Stimulated activated CD8-positive, alpha-beta memory T cell treated with anti-CD3 and anti-CD28 coated beads, Interleukin-12 subunit alpha, Interleukin-12 subunit beta, amount 100 ng/mL, for 4 hours (primary cell): Measurements from ENCODE around the gene BSPRY.

Source experiments
- DNase-seq: peaks from one replicate; pipeline ENCODE4 v3.0.0-alpha.2; 2020; ENCODE audit warnings: low read depth

The BSPRY gene

DNA sequence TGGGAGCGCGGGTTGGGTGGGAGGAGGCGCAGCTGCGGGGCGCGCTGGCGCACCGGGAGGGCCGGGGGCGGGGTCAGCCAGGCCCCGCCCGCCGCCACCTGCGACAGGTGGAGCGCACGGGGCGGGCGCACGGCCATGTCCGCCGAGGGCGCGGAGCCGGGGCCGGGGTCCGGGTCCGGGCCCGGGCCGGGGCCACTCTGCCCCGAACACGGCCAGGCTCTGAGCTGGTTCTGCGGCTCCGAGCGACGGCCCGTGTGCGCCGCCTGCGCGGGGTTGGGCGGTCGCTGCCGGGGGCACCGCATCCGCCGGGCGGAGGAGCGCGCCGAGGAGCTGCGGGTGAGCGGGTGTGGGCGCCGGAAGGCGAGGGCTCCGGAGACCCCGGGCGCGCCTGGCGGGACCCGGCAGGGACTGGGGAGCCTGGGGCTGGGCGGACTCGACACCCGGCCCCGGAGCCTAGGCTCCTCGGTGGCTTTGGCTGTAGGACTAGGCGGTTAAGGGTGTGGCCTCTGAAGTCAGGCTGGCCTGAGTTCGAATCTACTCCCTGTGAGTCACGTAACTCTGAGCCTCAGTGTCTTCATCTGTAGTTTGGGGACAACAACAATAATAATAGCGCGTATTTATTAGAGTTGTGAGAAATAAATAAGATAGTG, at the start of gene BSPRY:
Gene BSPRY, plus strand, starts transcription at position 97 of the 650 bp plus-strand sequence. Its CDS starts 39 bp downstream, at position 136.
- peak; percentile 10 for DNase-seq

GRCh38 chr9:113299800-113300292, 49.5 kb upstream of the BSPRY start:
- DNase-seq = no peak

- DNase-seq = no peak
Measured at GRCh38 chr9:113301548-113301947, 47.8 kb upstream of the BSPRY start.

GRCh38 chr9:113302792-113303418, 46.4 kb upstream of the BSPRY start, which contains the start of gene RNF183:
Gene RNF183, minus strand, starts transcription at chr9:113303376. Its CDS starts 5,192 bp downstream, at chr9:113298184.
- no peak for DNase-seq

GRCh38 chr9:113306566-113306965, 42.8 kb upstream of the BSPRY start:
- no peak for DNase-seq

DNA sequence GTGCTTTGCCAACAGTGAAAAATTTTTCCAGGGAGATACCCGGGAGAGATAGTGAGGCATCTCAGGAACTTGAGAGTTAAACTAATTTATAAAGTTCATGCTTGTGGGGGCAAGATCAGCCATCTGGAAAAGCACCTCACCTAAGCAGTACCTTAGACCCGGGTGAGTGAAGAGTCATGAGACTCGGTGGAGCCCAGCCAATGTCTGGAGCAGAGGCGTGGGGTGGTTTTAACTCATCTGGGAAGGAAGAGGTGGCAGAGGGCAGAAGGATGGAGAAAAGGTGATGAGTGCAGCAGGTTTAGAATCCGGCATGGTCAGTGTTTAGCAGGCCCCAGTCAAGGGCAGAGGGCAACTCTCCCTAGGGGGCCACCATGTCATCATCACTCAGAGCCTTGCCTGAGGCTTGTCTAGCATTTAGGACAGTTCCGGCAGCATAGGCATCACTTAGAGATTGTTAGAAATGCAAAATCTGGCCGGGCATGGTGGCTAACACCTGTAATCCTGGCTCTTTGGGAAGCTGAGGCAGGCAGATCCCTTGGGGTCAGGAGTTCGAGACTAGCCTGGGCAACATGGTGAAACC, 41.9 kb upstream of the BSPRY start:
- no peak for DNase-seq

DNA sequence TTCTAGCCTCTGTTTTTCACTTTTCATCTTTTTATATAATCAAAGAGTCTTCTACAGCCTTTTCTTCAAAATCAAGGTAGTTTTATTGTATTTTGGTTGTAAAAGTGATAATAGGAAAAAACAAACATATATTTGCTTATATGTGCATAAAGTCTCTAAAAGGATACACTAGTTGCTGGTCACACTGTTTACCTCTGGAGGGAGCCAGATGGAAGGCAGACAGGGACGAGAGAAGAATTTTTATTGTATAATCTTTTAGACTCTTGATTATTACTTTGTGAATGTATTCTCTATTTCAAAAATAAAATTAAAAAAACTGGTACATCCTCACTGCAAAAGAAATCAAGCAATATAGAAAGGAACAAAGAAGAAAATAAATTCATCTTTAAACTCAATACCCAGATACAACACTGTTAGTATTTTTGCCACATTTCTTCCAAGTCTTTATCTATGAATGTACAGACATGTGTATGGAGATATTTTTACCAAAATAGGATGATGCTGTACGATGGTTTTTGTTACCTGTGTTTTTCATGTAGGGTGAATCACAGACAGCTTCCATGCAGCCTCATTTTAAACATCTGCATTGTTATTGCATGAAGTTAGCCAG, 40.0 kb upstream of the BSPRY start:
- no peak for DNase-seq

- no peak for DNase-seq
Measured at GRCh38 chr9:113310538-113310937, 38.8 kb upstream of the BSPRY start.

GRCh38 chr9:113311961-113312360, 37.4 kb upstream of the BSPRY start:
- DNase-seq = no peak

DNA sequence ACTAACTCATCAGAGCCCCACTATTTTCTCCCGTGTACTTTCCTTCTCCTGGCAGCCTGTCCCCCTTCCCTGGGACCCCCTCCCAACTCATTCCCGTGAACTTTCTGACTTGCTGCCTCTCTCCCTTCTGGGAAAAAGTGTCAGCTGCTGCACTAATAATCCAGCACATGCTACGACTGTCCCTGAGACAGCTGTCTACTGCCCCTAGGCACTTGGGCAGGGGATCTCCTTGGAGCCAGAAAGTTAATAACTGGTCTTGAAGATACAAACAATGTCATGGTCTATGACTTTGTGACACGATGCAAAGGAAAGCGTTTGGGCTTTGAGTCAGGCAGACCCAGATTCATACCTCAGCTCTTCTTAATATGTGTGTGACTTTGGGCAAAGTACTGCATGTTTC, 36.1 kb upstream of the BSPRY start:
- no peak for DNase-seq

DNA sequence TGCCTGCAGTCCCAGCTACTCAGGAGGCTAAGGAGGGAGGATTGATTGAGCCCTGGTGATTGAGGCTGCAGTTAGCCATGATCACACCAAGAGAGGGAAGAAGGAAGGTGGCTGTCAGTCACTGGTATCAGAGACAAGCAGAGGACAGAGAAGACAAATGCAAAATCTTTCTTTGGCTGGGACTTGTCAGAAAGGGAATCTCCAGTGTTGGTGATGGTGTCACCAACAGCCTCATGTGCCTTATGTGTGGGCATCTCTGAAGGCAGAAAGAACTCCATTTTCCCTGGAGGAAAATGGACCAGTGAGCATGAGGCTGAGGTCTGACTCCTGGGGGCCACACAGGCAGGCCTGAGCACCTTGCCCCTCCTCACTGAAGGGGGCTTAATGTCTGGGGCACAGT, 34.1 kb upstream of the BSPRY start:
- no peak for DNase-seq

DNA sequence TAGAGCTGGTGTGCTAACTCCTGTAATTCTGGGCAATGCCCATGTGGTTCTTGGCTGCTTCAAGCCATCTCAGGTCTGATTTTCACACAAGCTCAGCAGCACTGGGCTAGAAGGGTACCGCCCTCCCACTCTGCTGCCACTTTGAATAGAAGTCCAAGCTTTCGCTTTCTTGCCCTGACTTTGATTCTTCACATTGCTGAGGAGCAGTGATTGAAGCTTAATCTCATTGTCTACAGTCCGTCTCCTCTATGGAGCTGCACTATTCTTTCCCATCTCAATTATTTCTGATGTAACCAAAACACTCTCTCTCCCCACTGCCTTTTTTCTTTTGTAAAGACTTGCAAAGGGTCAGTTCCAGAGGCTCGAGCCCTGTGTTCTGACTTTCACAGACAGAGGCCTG, 33.3 kb upstream of the BSPRY start:
- no peak for DNase-seq

DNA sequence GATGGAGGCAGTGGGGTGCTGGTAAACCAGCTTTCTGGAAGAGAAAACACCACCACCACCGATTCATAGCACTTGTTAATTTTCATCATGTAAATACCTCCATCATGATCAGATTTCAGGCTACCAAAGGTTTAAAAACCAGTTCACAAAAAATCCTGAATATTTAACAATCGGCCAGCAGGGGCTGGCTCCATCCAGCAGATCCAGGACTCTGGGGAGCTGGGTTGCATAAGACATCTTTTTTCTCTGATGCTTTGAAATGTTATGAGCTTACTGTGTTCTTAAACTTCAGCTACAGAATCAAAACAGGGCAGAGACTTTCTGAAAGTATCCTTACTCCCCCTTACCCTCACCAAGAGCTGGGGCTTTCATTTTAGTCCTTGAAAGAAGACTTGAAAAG, 31.6 kb upstream of the BSPRY start:
- no peak for DNase-seq

DNA sequence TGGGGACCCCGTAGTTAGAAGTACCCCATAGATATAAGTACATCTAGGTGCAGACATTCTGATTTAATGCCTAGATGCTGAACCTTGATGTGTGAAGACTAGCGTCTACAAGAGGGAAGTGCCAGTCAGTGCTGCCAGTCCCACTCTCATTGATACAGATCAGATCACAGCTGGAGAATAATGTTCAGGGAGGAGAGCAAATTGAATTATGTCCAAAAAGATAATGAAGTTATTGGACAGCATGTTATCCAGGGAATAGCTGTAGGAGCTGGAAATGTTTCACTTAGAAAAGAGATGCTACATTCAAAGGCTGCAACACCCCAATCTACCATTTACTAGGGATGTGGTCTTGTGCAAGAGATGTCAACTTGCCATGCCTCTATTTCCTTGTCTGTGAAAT, 30.3 kb upstream of the BSPRY start:
- no peak for DNase-seq

DNA sequence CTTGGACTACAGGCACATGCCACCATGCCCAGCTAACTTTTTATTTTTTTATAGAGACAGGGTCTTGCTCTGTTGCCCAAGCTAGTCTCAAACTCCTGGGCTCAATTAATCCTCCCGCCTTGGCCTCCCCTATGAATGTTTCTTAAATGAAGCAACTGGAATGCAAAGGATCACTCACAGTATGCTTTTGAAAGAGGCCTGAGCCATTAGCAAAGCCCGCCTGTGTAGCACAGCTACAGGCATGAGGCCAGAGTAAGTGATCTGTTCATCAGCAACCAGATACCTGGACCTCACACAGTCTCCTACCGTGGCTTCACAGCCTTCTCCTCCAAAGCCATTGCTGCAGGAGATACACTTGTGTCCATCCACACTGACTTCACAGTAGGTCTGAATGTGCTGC, 29.3 kb upstream of the BSPRY start:
- no peak for DNase-seq

- no peak for DNase-seq
Measured at GRCh38 chr9:113322671-113323070, 26.7 kb upstream of the BSPRY start.

DNA sequence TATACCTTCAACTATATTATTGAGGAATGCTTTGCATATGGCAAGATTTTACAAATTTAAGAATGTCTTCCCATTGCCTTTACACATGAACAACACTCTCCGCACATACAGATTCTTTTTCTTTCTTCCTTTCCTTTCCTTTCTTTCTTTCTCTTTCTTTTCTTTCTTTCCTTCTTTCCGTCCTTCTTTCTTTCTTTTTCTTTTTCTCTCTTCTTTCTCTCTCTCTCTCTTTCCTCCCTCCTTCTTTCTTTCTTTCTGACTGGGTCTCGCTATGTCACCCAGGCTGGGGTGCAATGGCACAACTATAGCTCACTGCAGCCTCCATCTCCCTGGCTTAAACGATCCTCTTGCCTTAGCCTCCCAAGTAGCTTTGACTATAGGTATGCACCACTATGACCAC, 23.1 kb upstream of the BSPRY start:
- DNase-seq = no peak

DNA sequence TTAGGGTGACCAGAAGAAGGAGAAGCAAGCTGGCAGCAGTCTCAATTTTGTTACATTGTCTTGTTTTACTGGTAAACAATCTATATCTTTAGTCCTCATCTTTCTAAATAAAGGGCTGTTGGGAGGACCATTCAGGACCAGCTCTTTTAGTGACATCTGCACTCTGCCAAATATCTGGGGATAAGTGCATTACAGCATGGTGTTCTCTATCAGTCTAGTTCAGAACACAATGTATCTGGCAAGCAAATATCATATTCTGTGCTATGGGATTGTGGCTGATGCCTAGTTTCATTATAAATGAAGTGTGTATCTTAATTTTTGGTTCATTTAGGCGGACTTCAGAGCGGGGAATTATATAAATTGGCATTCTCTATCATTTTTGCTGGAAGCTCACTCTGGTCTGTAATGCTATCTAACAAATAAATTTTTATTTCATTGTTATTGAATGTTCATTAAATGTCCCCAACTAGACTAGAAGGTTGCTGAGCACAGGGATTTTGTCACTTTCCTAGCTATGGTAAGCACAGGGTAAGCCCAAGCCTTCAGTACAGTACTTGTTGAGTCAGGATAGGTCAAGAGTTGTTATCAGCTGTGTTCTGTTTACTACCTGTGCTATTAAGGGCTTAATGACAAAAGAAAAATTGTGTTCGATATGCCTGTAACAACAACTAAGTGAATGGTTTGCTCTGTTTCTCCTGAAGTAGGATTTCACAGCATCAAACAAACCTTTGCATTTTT, 21.1 kb upstream of the BSPRY start:
- no peak for DNase-seq

- no peak for DNase-seq
Measured at GRCh38 chr9:113331780-113332179, 17.6 kb upstream of the BSPRY start.

DNA sequence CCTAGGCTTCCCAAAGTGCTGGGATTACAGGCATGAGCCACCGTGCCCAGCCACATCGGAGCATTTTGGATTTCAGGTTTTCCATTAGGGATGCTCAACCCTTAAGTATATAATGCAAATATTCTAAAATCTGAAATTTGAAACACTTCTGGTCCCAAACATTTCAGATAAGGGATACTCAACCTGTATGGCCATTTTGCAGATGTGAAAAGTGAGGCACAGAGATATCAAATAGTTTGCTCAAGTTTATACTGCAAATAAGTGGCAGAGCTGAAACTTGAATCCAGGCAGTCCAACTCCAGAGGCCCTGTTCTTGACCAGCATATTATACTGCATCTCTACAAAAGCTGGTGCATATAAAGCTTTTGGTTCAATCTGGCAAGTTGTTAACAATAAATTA, 11.6 kb upstream of the BSPRY start:
- no peak for DNase-seq

GRCh38 chr9:113340011-113340699, 9.2 kb upstream of the BSPRY start, which contains the start of gene WDR31:
Gene WDR31, minus strand, starts transcription at chr9:113340275. Its CDS starts 8,253 bp downstream, at chr9:113332022.
- peak; percentile 72 for DNase-seq
